Spleen (tissue), 11 donors: Measurements from ENCODE around the gene CAMTA1. TPM values are rescaled to one million over a fixed set of nuclear protein-coding genes. Genes with fewer than 3 reads are reported as not detected.

Experiments used
- DNase-seq: peaks from one replicate; pipeline ENCODE4 v3.0.0-alpha.2; 2020
- H3K27ac ChIP-seq, 8 donors: fragments of 200-600 bp; sonication (generic) in 7 of 8; 1 replicate in 4 of 8; 2 replicates in 4 of 8; pipeline versions ENCODE4 v1.5.0 to v1.8.0; 2016 to 2021; ENCODE audit warnings: inconsistent platforms in 4 of 8, mild to moderate bottlenecking in 4 of 8, moderate library complexity in 1 of 8
- H3K27me3 ChIP-seq, 7 donors: fragments of 200-600 bp; sonication (generic) in 6 of 7; replicated peaks in 1 of 7; 1 replicate in 4 of 7; 2 replicates in 3 of 7; pipeline versions ENCODE4 v1.5.0 to v1.8.0; 2016 to 2021; ENCODE audit warnings: inconsistent platforms in 3 of 7, mild to moderate bottlenecking in 1 of 7
- H3K36me3 ChIP-seq, 6 donors: fragments of 200-600 bp; sonication (generic) in 5 of 6; 1 replicate in 4 of 6; 2 replicates in 2 of 6; pipeline versions ENCODE4 v1.5.0 to v1.8.0; 2016 to 2021; ENCODE audit warnings: inconsistent platforms in 2 of 6
- H3K4me1 ChIP-seq, 6 donors: fragments of 200-600 bp; sonication (generic) in 5 of 6; 1 replicate in 3 of 6; 2 replicates in 3 of 6; pipeline versions ENCODE4 v1.5.0 to v1.8.0; 2016 to 2021; ENCODE audit warnings: inconsistent platforms in 3 of 6
- H3K4me3 ChIP-seq, 8 donors: fragments of 200-600 bp; sonication (generic) in 7 of 8; 1 replicate in 4 of 8; 2 replicates in 4 of 8; pipeline versions ENCODE4 v1.5.0 to v1.8.0; 2016 to 2021; ENCODE audit warnings: inconsistent platforms in 4 of 8, mild to moderate bottlenecking in 4 of 8, moderate library complexity in 2 of 8
- H3K9me3 ChIP-seq, 8 donors: fragments of 200-600 bp; sonication (generic) in 7 of 8; 1 replicate in 4 of 8; 2 replicates in 4 of 8; pipeline versions ENCODE4 v1.5.0 to v1.8.0; 2016 to 2021; ENCODE audit warnings: inconsistent platforms in 4 of 8
- POLR2A ChIP-seq, 3 donors: fragments of 450-650 bp; IDR thresholded peaks; one replicate each; pipeline ENCODE4 v1.5.1; 2017; ENCODE audit warnings: antibody characterized with exemption in 3 of 3, mild to moderate bottlenecking in 1 of 3
- POLR2AphosphoS5 ChIP-seq, 3 donors: sonication (generic); formaldehyde crosslinking; IDR thresholded peaks; one replicate each; pipeline ENCODE4 v1.5.1; 2017; ENCODE audit warnings: antibody characterized with exemption in 3 of 3
- WGBS, 5 donors: extraction: QIAGEN DNeasy Blood & Tissue Kit in 3 of 5; methylation state at CpG; one replicate each; pipeline versions ENCODE4 v1.1.5 to v1.1.7; 2013 to 2018; 5-methylcytosine and 5-hydroxymethylcytosine counted together
- intact Hi-C: fragments of 100-400 bp; cut with DNase I; formaldehyde crosslinking; loops from one replicate; pipeline ENCODE4 v1.15.0; 2023; ENCODE audit warnings: low total_unique reads
- polyA plus RNA-seq, 3 donors: library from polyadenylated mRNA; stranded (reverse); fragments of 200-250 nt; gene quantifications; one replicate each; pipeline ENCODE4 v1.2.1, GENCODE V29; 2013
- total RNA-seq, 7 donors: library from RNA; depleted of rRNA in 3 of 7; stranded (reverse); fragments of >200 nt in 3 of 7; fragmentation: NEBNext Ultra II Directional in 4 of 7; extraction: Animal tissue kit (Norgen Biotek cat#: 25700) in 4 of 7; gene quantifications; one replicate each; pipeline versions ENCODE4 v1.1.0 to v1.2.1, GENCODE V29; 2016 to 2021
- TF ChIP-seq, protein P1 (sequence below), 11 experiments: fragments of 200-600 bp in 7 of 11; fragments of 450-650 bp in 4 of 11; sonication (generic) in 4 of 11; IDR thresholded peaks in 8 of 11; conservative IDR thresholded peaks in 3 of 11; 1 replicate in 7 of 11; 2 replicates in 4 of 11; pipeline versions ENCODE4 v1.4.0 to v1.8.0; 2016 to 2021; ENCODE audit warnings: antibody characterized with exemption in 11 of 11, inconsistent platforms in 4 of 11, mild to moderate bottlenecking in 1 of 11
- donor health status: healthy with polysubstance abuse.
- donor health status: DM: no; HTN: no; CAD: no; lungs with moderate emphysema.
- donor health status: DM: no; HTN: no; CAD: no.
- donor health status: Bipolar disorder and iron deficiency.
- donor health status: healthy.
- donor health status: DM: no; HTN: no; CAD: no.
- donor health status: DM: yes; HTN: yes; CAD: no.

CAMTA1 gene
- total and polyA plus RNA-seq, 10 donors, result 53.0 to 106 (median 77.3) TPM

DNA sequence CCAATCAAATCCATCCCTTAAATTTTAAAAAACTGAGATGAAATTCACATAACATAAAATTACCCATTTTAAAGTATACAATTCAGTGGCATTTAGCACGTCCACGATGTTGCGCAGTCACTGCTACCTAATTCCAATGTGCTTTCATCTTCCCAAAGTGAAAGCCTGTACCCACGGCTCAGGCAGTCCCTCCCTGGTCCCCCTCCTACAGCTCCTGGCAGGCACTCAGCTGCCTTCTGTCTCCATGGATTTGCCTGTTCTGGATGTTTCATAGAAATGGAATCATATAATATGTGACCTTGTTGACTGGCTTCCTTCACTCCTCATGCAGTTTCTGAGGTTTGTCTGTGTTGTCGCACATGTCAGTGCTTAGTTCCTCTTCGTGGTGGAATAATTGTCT, 386.3 kb downstream of the CAMTA1 start:
- DNase-seq, result no peak
- Histone ChIP-seq H3K27ac (no peak overlapping the region), H3K36me3 (no peaks in the 10 kb centered on the region), H3K27me3 (peaks cover 0 to 38% (median 0%) of the 10 kb centered on the region in 7 donors), H3K9me3 (no peaks in the 10 kb centered on the region), H3K4me1 (no peaks in the 10 kb centered on the region), H3K4me3 (no peak overlapping the region)
- intact Hi-C loops, result no loop called here
- TF ChIP-seq, protein P1, sequence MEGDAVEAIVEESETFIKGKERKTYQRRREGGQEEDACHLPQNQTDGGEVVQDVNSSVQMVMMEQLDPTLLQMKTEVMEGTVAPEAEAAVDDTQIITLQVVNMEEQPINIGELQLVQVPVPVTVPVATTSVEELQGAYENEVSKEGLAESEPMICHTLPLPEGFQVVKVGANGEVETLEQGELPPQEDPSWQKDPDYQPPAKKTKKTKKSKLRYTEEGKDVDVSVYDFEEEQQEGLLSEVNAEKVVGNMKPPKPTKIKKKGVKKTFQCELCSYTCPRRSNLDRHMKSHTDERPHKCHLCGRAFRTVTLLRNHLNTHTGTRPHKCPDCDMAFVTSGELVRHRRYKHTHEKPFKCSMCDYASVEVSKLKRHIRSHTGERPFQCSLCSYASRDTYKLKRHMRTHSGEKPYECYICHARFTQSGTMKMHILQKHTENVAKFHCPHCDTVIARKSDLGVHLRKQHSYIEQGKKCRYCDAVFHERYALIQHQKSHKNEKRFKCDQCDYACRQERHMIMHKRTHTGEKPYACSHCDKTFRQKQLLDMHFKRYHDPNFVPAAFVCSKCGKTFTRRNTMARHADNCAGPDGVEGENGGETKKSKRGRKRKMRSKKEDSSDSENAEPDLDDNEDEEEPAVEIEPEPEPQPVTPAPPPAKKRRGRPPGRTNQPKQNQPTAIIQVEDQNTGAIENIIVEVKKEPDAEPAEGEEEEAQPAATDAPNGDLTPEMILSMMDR (IDR thresholded peaks at IDR 0.05 in 8 of 11, conservative IDR thresholded peaks at IDR 0.05 in 3 of 11), result no peak
- TF ChIP-seq POLR2AphosphoS5 (IDR thresholded peaks at IDR 0.05) (no peak), POLR2A (IDR thresholded peaks at IDR 0.05) (no peak)
- WGBS, 5 donors, result 48 to 61% (median 59%) methylated on average over 6 of the region's 6 CpGs

DNA sequence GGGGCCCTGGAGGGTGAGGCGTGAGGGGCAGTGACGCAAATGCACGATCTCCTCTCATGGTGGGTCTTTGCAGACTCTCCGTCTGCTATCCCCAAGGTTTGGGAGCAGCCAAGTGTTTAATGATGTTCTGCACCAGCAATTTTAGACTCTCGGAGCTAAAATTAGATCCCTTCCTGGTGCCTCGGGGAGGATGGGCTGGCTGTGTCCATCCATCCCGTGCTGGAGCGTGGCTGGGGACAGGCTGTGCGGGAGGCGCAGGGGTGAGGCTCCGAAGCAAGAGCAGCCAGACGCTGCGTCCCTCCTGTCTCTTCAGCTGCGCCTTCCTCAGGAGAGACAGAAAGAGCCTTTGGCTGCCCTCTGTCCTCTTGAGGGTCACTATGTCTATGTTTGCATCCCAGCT, 387.6 kb downstream of the CAMTA1 start:
- no peaks in the 10 kb centered on the region for H3K36me3 ChIP-seq
- no peak overlapping the region for H3K4me3 ChIP-seq
- H3K27ac ChIP-seq, result no peak overlapping the region
- no peak for DNase-seq
- TF ChIP-seq POLR2A (IDR thresholded peaks at IDR 0.05), result no peak
- TF ChIP-seq POLR2AphosphoS5 (IDR thresholded peaks at IDR 0.05), result peak in 1 of 3 donors; percentile 13
- peaks cover 0 to 42% (median 0%) of the 10 kb centered on the region in 7 donors for H3K27me3 ChIP-seq
- no peaks in the 10 kb centered on the region for H3K4me1 ChIP-seq
- WGBS, 5 donors, result 76 to 94% (median 81%) methylated on average over 12 to 14 of the region's 14 CpGs
- intact Hi-C loops, result no loop called here
- no peaks in the 10 kb centered on the region for H3K9me3 ChIP-seq

DNA sequence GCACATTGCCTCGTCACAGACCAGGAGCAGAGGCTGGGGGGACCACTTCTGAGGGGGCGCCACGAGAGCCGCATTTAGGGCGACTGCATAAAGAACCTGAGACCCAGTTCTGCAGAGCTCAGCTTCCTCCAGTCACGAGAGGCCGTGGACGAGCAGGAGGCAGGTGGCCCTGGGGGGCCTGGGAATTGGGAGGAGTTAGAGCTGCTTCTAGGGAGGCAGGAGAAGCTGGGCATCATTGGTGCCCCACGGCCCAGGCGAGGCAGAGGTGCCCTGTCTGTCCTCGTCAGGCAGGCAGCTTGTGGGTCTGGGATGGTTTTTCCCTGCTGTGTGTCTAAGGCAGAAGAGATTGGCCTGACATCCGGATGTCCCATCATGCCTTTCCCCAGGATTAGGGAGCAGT, 389.3 kb downstream of the CAMTA1 start:
- H3K36me3 ChIP-seq, result no peaks in the 10 kb centered on the region
- H3K4me3 ChIP-seq, result no peak overlapping the region
- H3K4me1 ChIP-seq, result no peaks in the 10 kb centered on the region
- 81 to 92% (median 86%) methylated on average over 12 of the region's 12 CpGs for WGBS, 5 donors
- no peak for TF ChIP-seq POLR2AphosphoS5 (IDR thresholded peaks at IDR 0.05)
- TF ChIP-seq, protein P1 (IDR thresholded peaks at IDR 0.05 in 8 of 11, conservative IDR thresholded peaks at IDR 0.05 in 3 of 11), result no peak
- TF ChIP-seq POLR2A (IDR thresholded peaks at IDR 0.05), result no peak
- peaks cover 0 to 42% (median 0%) of the 10 kb centered on the region in 7 donors for H3K27me3 ChIP-seq
- no peak for DNase-seq
- H3K9me3 ChIP-seq, result peaks cover 0 to under 1% (median 0%) of the 10 kb centered on the region in 8 donors
- intact Hi-C loops, result no loop called here
- no peak overlapping the region for H3K27ac ChIP-seq

GRCh38 chr1:7174980-7175906, 390.0 kb downstream of the CAMTA1 start:
- H3K36me3 ChIP-seq, result no peaks in the 10 kb centered on the region
- WGBS, 5 donors, result 82 to 94% (median 92%) methylated on average over 15 of the region's 15 CpGs

More at GRCh38 chr1:7174980-7175906, 390.0 kb downstream of the CAMTA1 start:
- Histone ChIP-seq H3K27me3 (peaks cover 0 to 42% (median 0%) of the 10 kb centered on the region in 7 donors), H3K4me3 (no peak overlapping the region), H3K27ac (no peak overlapping the region), H3K4me1 (no peaks in the 10 kb centered on the region), H3K9me3 (peaks cover 0 to 8% (median 5%) of the 10 kb centered on the region in 8 donors)
- intact Hi-C loops, result no loop called here
- TF ChIP-seq POLR2A (IDR thresholded peaks at IDR 0.05), result no peak
- TF ChIP-seq, protein P1 (IDR thresholded peaks at IDR 0.05 in 8 of 11, conservative IDR thresholded peaks at IDR 0.05 in 3 of 11), result no peak
- no peak for TF ChIP-seq POLR2AphosphoS5 (IDR thresholded peaks at IDR 0.05)
- no peak for DNase-seq
